Panc1 (cell line): ENCODE data around the gene DIAPH3. TPM values are rescaled to one million over a fixed set of nuclear protein-coding genes. Genes with fewer than 3 reads are reported as not detected.

ENCODE experiments used
- ATAC-seq: fragments of 200-7000 bp; cut with Tn5 transposase; 2 replicates; pipeline ENCODE4 v1.9.1; 2020; ENCODE audit warnings: mild to moderate bottlenecking, moderate library complexity
- BruUV-seq: library from RNA; stranded (reverse); fragments of 400-500 nt; replicated peaks from 2 replicates; lab custom pipeline; 2021; lab: Mats Ljungman, UMichigan
- CTCF ChIA-PET: fragments of 300-600 bp; sonication (Branson Sonifier 250); formaldehyde crosslinking; loops from one replicate; lab custom pipeline; 2022; ENCODE audit warnings: antibody characterized with exemption; lab: Charles Lee
- POLR2A ChIA-PET: fragments of 300-600 bp; sonication (Branson Sonifier 250); formaldehyde crosslinking; loops from one replicate; lab custom pipeline; 2022; ENCODE audit warnings: antibody characterized with exemption; lab: Charles Lee
- DNase-seq: peaks from one replicate; pipeline ENCODE4 v3.0.0-alpha.2; 2010; ENCODE audit warnings: low read depth, low spot score
- H3K27ac ChIP-seq: 2 replicates; pipeline ENCODE4 v1.5.1; 2011; ENCODE audit warnings: mild to moderate bottlenecking, low read length, inconsistent platforms
- H3K27me3 ChIP-seq: fragments of 200-500 bp; sonication (Bioruptor generic); 2 replicates; pipeline ENCODE4 v1.6.0; 2014; ENCODE audit warnings: low read length, inconsistent platforms; ENCODE audit not compliant: control insufficient read depth, insufficient read depth
- H3K36me3 ChIP-seq: fragments of 200-500 bp; sonication (Bioruptor generic); 2 replicates; pipeline ENCODE4 v1.5.1; 2014; ENCODE audit warnings: inconsistent platforms, mild to moderate bottlenecking, low read length, moderate library complexity; ENCODE audit not compliant: control insufficient read depth, insufficient read depth
- H3K4me1 ChIP-seq: 2 replicates; pipeline ENCODE4 v1.5.1; 2011; ENCODE audit warnings: inconsistent platforms, mild to moderate bottlenecking, low read length, moderate library complexity; ENCODE audit not compliant: control insufficient read depth, insufficient read depth
- H3K4me3 ChIP-seq, 2 experiments: 2 replicates each; pipeline ENCODE4 v1.5.1; 2011 to 2012; ENCODE audit warnings: low read depth in 2 of 2, low read length in 2 of 2, mild to moderate bottlenecking in 2 of 2, inconsistent platforms in 1 of 2, moderate library complexity in 1 of 2
- H3K9me3 ChIP-seq: fragments of 200-500 bp; sonication (Bioruptor generic); 2 replicates; pipeline ENCODE4 v1.5.1; 2014; ENCODE audit warnings: low read depth, mild to moderate bottlenecking, inconsistent platforms, low read length, moderate library complexity; ENCODE audit not compliant: control insufficient read depth, insufficient read depth
- CTCF ChIP-seq: fragments of 450-650 bp; IDR thresholded peaks from 2 replicates; pipeline ENCODE4 v1.5.1; 2017; ENCODE audit warnings: mild to moderate bottlenecking
- POLR2AphosphoS5 ChIP-seq: IDR thresholded peaks from 2 replicates; pipeline ENCODE4 v1.6.1; 2012; ENCODE audit warnings: mild to moderate bottlenecking, low read depth, low read length, moderate library complexity
- REST ChIP-seq, 2 experiments: IDR thresholded peaks; 2 replicates each; pipeline ENCODE4 v1.6.1; 2011 to 2012; ENCODE audit warnings: low read depth in 2 of 2, control low read depth in 1 of 2, low read length in 1 of 2, mild to moderate bottlenecking in 1 of 2, moderate library complexity in 1 of 2; ENCODE audit not compliant: insufficient read depth in 1 of 2
- SIN3A ChIP-seq: IDR thresholded peaks from 2 replicates; pipeline ENCODE4 v1.6.1; 2012; ENCODE audit warnings: low read depth, mild to moderate bottlenecking, low read length, moderate library complexity, borderline replicate concordance; ENCODE audit not compliant: insufficient read depth
- TCF7L2 ChIP-seq: IDR thresholded peaks from 2 replicates; pipeline ENCODE4 v1.6.1; 2011; ENCODE audit warnings: mild to moderate bottlenecking, low read depth, low read length, inconsistent platforms
- in situ Hi-C: cut with HindIII; loops from 2 replicates; pipeline ENCODE4 v1.10.0; 2016; ENCODE audit warnings: low sequenced_read_pairs, low pct_unique_long_range_greater_than_20kb
- intact Hi-C: fragments of 100-400 bp; cut with micrococcal nuclease; formaldehyde crosslinking; loops from one replicate; pipeline ENCODE4 v1.10.0; 2022; ENCODE audit not compliant: unreplicated experiment
- total RNA-seq: library from RNA; stranded (reverse); gene quantifications from one replicate; pipeline ENCODE4 v1.2.1, GENCODE V29; 2021; ENCODE audit not compliant: unreplicated experiment

DIAPH3 gene
- total RNA-seq, 1 experiment from 2014 or later = 15.4 TPM

GRCh38 chr13:59793107-59793506, 370.6 kb downstream of the DIAPH3 start:
- H3K4me3 ChIP-seq = no peak overlapping the region
- no peak overlapping the region for H3K27ac ChIP-seq
- ChIA-PET POLR2A (no interaction called here), CTCF (no interaction called here)
- no peak for TF ChIP-seq SIN3A
- TF ChIP-seq CTCF = no peak
- TF ChIP-seq POLR2AphosphoS5 = no peak
- no peak for TF ChIP-seq TCF7L2
- TF ChIP-seq REST (IDR thresholded peaks at IDR 0.05; ENCODE audit: insufficient read depth in 1 of 2, low read depth in 2 of 2, low read length in 1 of 2) = no peak
- intact Hi-C loops (no loop called here), in situ Hi-C loops (no loop called here)
- DNase-seq = no peak
- no peaks in the 10 kb centered on the region for H3K9me3 ChIP-seq
- no peaks in the 10 kb centered on the region for H3K27me3 ChIP-seq
- no peaks in the 10 kb centered on the region for H3K36me3 ChIP-seq
- BruUV-seq = no TSS peak
- ATAC-seq = no peak
- no peaks in the 10 kb centered on the region for H3K4me1 ChIP-seq

- H3K9me3 ChIP-seq = no peaks in the 10 kb centered on the region
- DNase-seq (no peak), ATAC-seq (no peak)
- in situ Hi-C loops = no loop called here
- H3K27me3 ChIP-seq = no peaks in the 10 kb centered on the region
- no TSS peak for BruUV-seq
- H3K36me3 ChIP-seq = no peaks in the 10 kb centered on the region
- intact Hi-C loops = no loop called here
- ChIA-PET CTCF (no interaction called here), POLR2A (no interaction called here)
- H3K27ac ChIP-seq = no peak overlapping the region
- no peaks in the 10 kb centered on the region for H3K4me1 ChIP-seq
- H3K4me3 ChIP-seq = no peak overlapping the region
- no peak for TF ChIP-seq POLR2AphosphoS5
- TF ChIP-seq CTCF = no peak
- TF ChIP-seq TCF7L2 = no peak
- TF ChIP-seq REST (IDR thresholded peaks at IDR 0.05; ENCODE audit: insufficient read depth in 1 of 2, low read depth in 2 of 2, low read length in 1 of 2) = no peak
- no peak for TF ChIP-seq SIN3A
These were observed 373.1 kb downstream of the DIAPH3 start for GRCh38 chr13:59790626-59791025.
